Mesenchymal stem cell (in vitro differentiated cells and primary cell): ENCODE results near the gene VMP1.

Source experiments
- DNase-seq: peaks from one replicate; pipeline ENCODE4 v3.0.0-alpha.2; 2013
- H2AFZ ChIP-seq: one replicate; pipeline ENCODE4 v1.6.1; 2013; ENCODE audit warnings: low read depth, mild to moderate bottlenecking, control low read depth, inconsistent platforms, low read length, moderate library complexity
- H2AK5ac ChIP-seq: 2 replicates; pipeline ENCODE4 v1.6.1; 2013; ENCODE audit warnings: low read length, moderate library complexity, mild to moderate bottlenecking, inconsistent platforms; ENCODE audit not compliant: severe bottlenecking
- H2BK120ac ChIP-seq: one replicate; pipeline ENCODE4 v1.6.1; 2013; ENCODE audit warnings: low read depth, mild to moderate bottlenecking, inconsistent platforms, low read length, moderate library complexity
- H2BK12ac ChIP-seq, 2 experiments: one replicate each; pipeline ENCODE4 v1.6.1; 2013; ENCODE audit warnings: inconsistent platforms in 2 of 2, low read length in 2 of 2, mild to moderate bottlenecking in 2 of 2, moderate library complexity in 2 of 2, control low read depth in 1 of 2
- H2BK15ac ChIP-seq: one replicate; pipeline ENCODE4 v1.6.1; 2013; ENCODE audit warnings: mild to moderate bottlenecking, low read depth, inconsistent platforms; ENCODE audit not compliant: poor library complexity, severe bottlenecking
- H2BK5ac ChIP-seq: 2 replicates; pipeline ENCODE4 v1.6.1; 2013; ENCODE audit warnings: low read depth, mild to moderate bottlenecking, low read length, control low read depth, inconsistent platforms; ENCODE audit not compliant: poor library complexity, severe bottlenecking
- H3K14ac ChIP-seq, 2 experiments: one replicate each; pipeline ENCODE4 v1.6.1; 2013; ENCODE audit warnings: inconsistent platforms in 2 of 2, low read length in 2 of 2, control low read depth in 1 of 2, mild to moderate bottlenecking in 1 of 2, moderate library complexity in 1 of 2
- H3K18ac ChIP-seq, 2 experiments: one replicate each; pipeline ENCODE4 v1.6.1; 2013; ENCODE audit warnings: inconsistent platforms in 2 of 2, low read length in 2 of 2, control low read depth in 1 of 2, low read depth in 1 of 2, mild to moderate bottlenecking in 1 of 2
- H3K23ac ChIP-seq, 2 experiments: one replicate each; pipeline ENCODE4 v1.6.1; 2013; ENCODE audit warnings: inconsistent platforms in 2 of 2, low read length in 2 of 2, mild to moderate bottlenecking in 2 of 2, moderate library complexity in 2 of 2, control low read depth in 1 of 2
- H3K27ac ChIP-seq: 2 replicates; pipeline ENCODE4 v1.5.1; 2013; ENCODE audit warnings: mild to moderate bottlenecking, moderate library complexity, low read length, control low read depth, inconsistent platforms; ENCODE audit not compliant: poor library complexity, severe bottlenecking
- H3K27me3 ChIP-seq, 2 experiments: 2 replicates each; pipeline versions ENCODE4 v1.6.1 to v1.7.0; 2013; ENCODE audit warnings: low read length in 2 of 2, mild to moderate bottlenecking in 2 of 2, moderate library complexity in 2 of 2, control low read depth in 1 of 2, inconsistent platforms in 1 of 2; ENCODE audit not compliant: control insufficient read depth in 1 of 2, insufficient read depth in 1 of 2
- H3K36me3 ChIP-seq, 2 experiments: 2 replicates each; pipeline versions ENCODE4 v1.6.1 to v1.7.0; 2013; ENCODE audit warnings: low read length in 2 of 2, control low read depth in 1 of 2, inconsistent platforms in 1 of 2, low read depth in 1 of 2, mild to moderate bottlenecking in 1 of 2; ENCODE audit not compliant: insufficient read depth in 2 of 2, control insufficient read depth in 1 of 2
- H3K4ac ChIP-seq, 2 experiments: one replicate each; pipeline ENCODE4 v1.6.1; 2013; ENCODE audit warnings: inconsistent platforms in 2 of 2, low read length in 2 of 2, mild to moderate bottlenecking in 2 of 2, moderate library complexity in 2 of 2, control low read depth in 1 of 2, low read depth in 1 of 2
- H3K4me1 ChIP-seq: 2 replicates; pipeline ENCODE4 v1.6.1; 2013; ENCODE audit warnings: low read depth, low read length, control low read depth; ENCODE audit not compliant: control insufficient read depth, insufficient read depth
- H3K4me2 ChIP-seq: 2 replicates; pipeline ENCODE4 v1.6.1; 2013; ENCODE audit warnings: low read length, mild to moderate bottlenecking, inconsistent platforms; ENCODE audit not compliant: poor library complexity, severe bottlenecking
- H3K4me3 ChIP-seq, 2 experiments: 2 replicates each; pipeline versions ENCODE4 v1.5.1 to v1.7.0; 2013; ENCODE audit warnings: low read length in 2 of 2, mild to moderate bottlenecking in 2 of 2, control low read depth in 1 of 2, low read depth in 1 of 2; ENCODE audit not compliant: insufficient read depth in 1 of 2
- H3K79me1 ChIP-seq: replicated peaks from 2 replicates; pipeline ENCODE4 v1.6.1; 2013; ENCODE audit warnings: mild to moderate bottlenecking, control low read depth, low read length, inconsistent platforms; ENCODE audit not compliant: poor library complexity, severe bottlenecking
- H3K9ac ChIP-seq: 2 replicates; pipeline ENCODE4 v1.7.0; 2013; ENCODE audit warnings: mild to moderate bottlenecking, low read length, moderate library complexity
- H3K9me3 ChIP-seq: 2 replicates; pipeline ENCODE4 v1.7.0; 2013; ENCODE audit warnings: mild to moderate bottlenecking, low read length; ENCODE audit not compliant: control insufficient read depth
- H4K8ac ChIP-seq: one replicate; pipeline ENCODE4 v1.6.1; 2013; ENCODE audit warnings: inconsistent platforms, mild to moderate bottlenecking, low read length, moderate library complexity
- H4K91ac ChIP-seq: one replicate; pipeline ENCODE4 v1.6.1; 2013; ENCODE audit warnings: mild to moderate bottlenecking, low read length, inconsistent platforms
- WGBS: methylation state at CpG from one replicate; pipeline ENCODE4 v1.1.7; 2013; ENCODE audit warnings: mixed read lengths; 5-methylcytosine and 5-hydroxymethylcytosine counted together

Gene VMP1

DNA sequence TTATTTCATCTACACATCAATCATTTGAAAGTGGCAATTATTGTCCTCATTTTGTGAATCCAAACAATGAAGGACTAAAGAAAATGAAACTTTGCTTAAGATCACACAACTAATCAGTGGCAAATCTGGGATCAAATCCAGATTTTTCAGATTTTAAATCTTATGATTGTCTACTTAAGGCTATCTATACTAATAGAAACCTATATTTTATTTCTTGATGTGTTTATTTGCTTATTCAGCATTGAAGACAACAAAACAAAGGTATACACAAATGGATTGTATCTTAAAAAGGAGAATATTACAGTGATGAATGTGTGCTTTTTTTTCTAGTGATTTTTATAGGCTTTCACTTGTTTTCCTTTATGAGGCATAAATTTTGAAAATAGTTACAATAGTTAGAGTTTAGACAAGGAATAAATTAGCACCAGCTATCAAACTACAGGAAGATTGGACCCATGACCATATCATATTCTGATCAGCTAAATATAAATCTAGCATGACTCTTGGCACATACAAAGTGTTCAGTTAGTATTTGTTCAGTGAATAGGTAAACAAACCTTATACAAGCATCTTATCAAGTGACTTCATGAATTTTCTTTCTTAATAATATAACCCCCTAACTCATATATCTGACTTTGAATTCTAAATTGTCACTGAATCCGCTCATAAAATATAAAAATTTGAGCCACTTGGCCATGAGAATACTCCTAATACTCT is 20.5 kb downstream of the VMP1 start:
- no peak overlapping the region for H4K8ac ChIP-seq
- no peak overlapping the region for H2BK5ac ChIP-seq
- no peak overlapping the region for H2BK120ac ChIP-seq
- no peak overlapping the region for H3K18ac ChIP-seq
- no peak overlapping the region for H2AFZ ChIP-seq
- H3K4me2 ChIP-seq, result no peak overlapping the region
- H3K4me3 ChIP-seq, result no peak overlapping the region
- no peak overlapping the region for H3K14ac ChIP-seq
- WGBS, result 100% methylated on average over 1 of the region's 1 CpG
- H3K4ac ChIP-seq, result no peak overlapping the region
- no peak overlapping the region for H2BK15ac ChIP-seq
- H3K27me3 ChIP-seq, result no peaks in the 10 kb centered on the region
- DNase-seq, result no peak
- H3K79me1 ChIP-seq, result peaks cover 10% of the 10 kb centered on the region
- H3K9ac ChIP-seq, result no peak overlapping the region
- no peak overlapping the region for H2AK5ac ChIP-seq
- H3K4me1 ChIP-seq, result peaks cover 3% of the 10 kb centered on the region
- peaks cover 0 to 6% of the 10 kb centered on the region in 2 experiments for H3K36me3 ChIP-seq
- H2BK12ac ChIP-seq, result no peak overlapping the region
- H4K91ac ChIP-seq, result no peak overlapping the region
- no peak overlapping the region for H3K27ac ChIP-seq
- no peaks in the 10 kb centered on the region for H3K9me3 ChIP-seq
- H3K23ac ChIP-seq, result no peak overlapping the region

DNA sequence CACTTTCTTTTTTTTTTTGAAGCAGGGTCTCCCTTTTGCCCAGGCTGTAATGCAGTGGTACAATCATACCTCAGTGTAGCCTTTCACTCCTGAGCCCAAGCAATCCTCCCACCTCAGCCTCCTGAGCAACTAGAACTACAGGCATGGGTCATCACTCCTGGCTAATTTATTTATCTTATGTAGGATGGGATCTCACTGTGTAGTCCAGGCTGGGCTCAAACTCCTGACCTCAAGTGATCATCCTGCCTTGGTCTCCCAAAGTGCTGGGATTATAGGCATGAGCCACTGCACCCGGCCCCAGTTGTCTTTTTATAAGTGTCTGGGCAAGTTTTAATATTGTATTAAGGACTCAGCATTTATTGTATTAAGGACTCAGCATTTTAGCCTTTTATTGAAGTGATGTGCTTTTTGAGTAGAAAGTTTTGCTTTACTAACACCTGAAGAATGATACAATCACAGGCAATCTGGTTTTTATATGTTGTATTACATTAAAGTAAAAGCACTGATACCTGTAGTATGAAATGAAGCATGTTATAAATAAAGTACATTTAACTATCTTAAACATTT is 22.9 kb downstream of the VMP1 start:
- Histone ChIP-seq H2AFZ (no peak overlapping the region), H3K27ac (no peak overlapping the region), H3K4me3 (no peak overlapping the region), H4K8ac (no peak overlapping the region), H3K9me3 (no peaks in the 10 kb centered on the region), H2BK5ac (no peak overlapping the region), H2AK5ac (peak overlapping the region; percentile 73), H3K4me1 (peaks cover 3% of the 10 kb centered on the region), H3K23ac (no peak overlapping the region), H3K14ac (no peak overlapping the region), H2BK12ac (no peak overlapping the region), H2BK120ac (no peak overlapping the region), H4K91ac (no peak overlapping the region), H3K4me2 (no peak overlapping the region), H3K27me3 (no peaks in the 10 kb centered on the region), H3K4ac (no peak overlapping the region), H2BK15ac (no peak overlapping the region), H3K9ac (no peak overlapping the region), H3K79me1 (peaks cover 11% of the 10 kb centered on the region), H3K36me3 (peaks cover 3 to 21% of the 10 kb centered on the region in 2 experiments), H3K18ac (peak overlapping the region in 1 of 2 experiments; percentile 14)
- WGBS, result 100% methylated on average over 1 of the region's 1 CpG
- no peak for DNase-seq

DNA sequence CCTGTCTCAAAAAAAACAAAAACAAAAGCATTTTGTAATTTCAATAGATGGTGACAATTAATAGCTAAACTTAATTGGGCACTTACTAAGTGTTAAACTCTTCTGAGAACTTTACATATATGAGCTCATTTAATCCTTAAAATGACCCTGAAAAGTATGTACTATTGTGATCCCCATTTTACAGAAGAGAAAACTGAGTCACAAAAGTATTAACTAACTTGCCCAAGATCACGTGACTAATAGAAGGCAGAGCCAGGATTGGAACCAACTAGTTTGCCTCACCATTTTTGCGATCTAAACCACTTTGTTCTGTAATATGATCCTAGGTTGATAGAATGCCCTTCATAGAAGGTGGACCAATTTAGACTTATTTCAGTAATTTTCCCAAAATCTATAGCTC is 26.2 kb downstream of the VMP1 start:
- Histone ChIP-seq H3K14ac (no peak overlapping the region), H3K36me3 (peaks cover 3 to 41% of the 10 kb centered on the region in 2 experiments), H3K9me3 (no peaks in the 10 kb centered on the region), H3K9ac (no peak overlapping the region), H3K79me1 (peaks cover 11% of the 10 kb centered on the region), H2BK5ac (no peak overlapping the region), H3K4me3 (no peak overlapping the region), H3K27ac (no peak overlapping the region), H3K4me1 (peaks cover 2% of the 10 kb centered on the region), H2AK5ac (no peak overlapping the region), H3K4me2 (no peak overlapping the region), H4K91ac (no peak overlapping the region), H2BK15ac (no peak overlapping the region), H2BK120ac (no peak overlapping the region), H2BK12ac (no peak overlapping the region), H3K23ac (no peak overlapping the region), H3K18ac (no peak overlapping the region), H3K27me3 (no peaks in the 10 kb centered on the region), H4K8ac (no peak overlapping the region), H3K4ac (no peak overlapping the region), H2AFZ (no peak overlapping the region)
- 100% methylated on average over 2 of the region's 2 CpGs for WGBS
- DNase-seq, result no peak

DNA sequence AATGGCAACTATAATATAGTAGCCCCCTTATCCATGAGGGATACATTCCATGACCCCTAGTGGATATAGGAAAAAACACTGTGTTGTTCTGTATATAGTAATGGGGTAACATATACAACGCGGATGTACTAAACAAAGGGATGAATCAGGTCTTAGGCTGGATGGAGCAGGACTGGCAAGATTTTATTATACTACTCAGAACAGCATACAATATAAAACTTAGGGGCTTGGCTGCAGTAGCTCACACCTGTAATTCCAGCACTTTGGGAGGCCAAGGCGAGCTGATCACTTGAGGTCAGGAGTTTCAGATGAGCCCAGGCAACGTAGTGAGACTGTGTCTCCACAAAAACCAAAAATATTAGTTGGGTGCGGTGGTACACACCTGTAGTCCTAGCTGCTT is 26.8 kb downstream of the VMP1 start:
- H3K4me3 ChIP-seq, result no peak overlapping the region

More for the DNA sequence above, 26.8 kb downstream of the VMP1 start:
- no peaks in the 10 kb centered on the region for H3K27me3 ChIP-seq
- no peak overlapping the region for H3K27ac ChIP-seq
- H2BK12ac ChIP-seq, result no peak overlapping the region
- no peak overlapping the region for H3K23ac ChIP-seq
- no peak overlapping the region for H3K18ac ChIP-seq
- no peak overlapping the region for H2AK5ac ChIP-seq
- H4K8ac ChIP-seq, result no peak overlapping the region
- H2BK5ac ChIP-seq, result no peak overlapping the region
- no peak overlapping the region for H3K14ac ChIP-seq
- H2BK120ac ChIP-seq, result no peak overlapping the region
- DNase-seq, result no peak
- no peak overlapping the region for H2BK15ac ChIP-seq
- peaks cover 3 to 47% of the 10 kb centered on the region in 2 experiments for H3K36me3 ChIP-seq
- no peaks in the 10 kb centered on the region for H3K9me3 ChIP-seq
- H3K79me1 ChIP-seq, result peaks cover 11% of the 10 kb centered on the region
- H4K91ac ChIP-seq, result no peak overlapping the region
- H2AFZ ChIP-seq, result no peak overlapping the region
- no peak overlapping the region for H3K9ac ChIP-seq
- H3K4ac ChIP-seq, result no peak overlapping the region
- 96% methylated on average over 3 of the region's 5 CpGs for WGBS
- no peak overlapping the region for H3K4me2 ChIP-seq
- H3K4me1 ChIP-seq, result peaks cover 2% of the 10 kb centered on the region
